Lower leg skin (tissue), 3 donors: Measurements from ENCODE around the gene PEX5L.

Experiments used
- CTCF ChIP-seq, 3 donors: fragments of 450-650 bp; IDR thresholded peaks; one replicate each; pipeline ENCODE4 v1.5.1; 2016; ENCODE audit warnings: antibody characterized with exemption in 3 of 3, mild to moderate bottlenecking in 3 of 3, moderate library complexity in 2 of 3
- POLR2A ChIP-seq, 2 donors: fragments of 450-650 bp; IDR thresholded peaks; one replicate each; pipeline ENCODE4 v1.6.1; 2016 to 2017; ENCODE audit warnings: antibody characterized with exemption in 2 of 2, mild to moderate bottlenecking in 1 of 2, moderate library complexity in 1 of 2

GRCh38 chr3:179972881-179973423, 63.8 kb downstream of the PEX5L start:
- no peak for TF ChIP-seq CTCF (IDR thresholded peaks at IDR 0.05)
- no peak for TF ChIP-seq POLR2A (IDR thresholded peaks at IDR 0.05)
